HG02938 (cell line): ENCODE data around the gene FKBP2.

Experiments
- ATAC-seq: cut with Tn5 transposase; IDR thresholded peaks from one replicate; pipeline ENCODE4 v1.9.1; 2021; ENCODE audit warnings: mild to moderate bottlenecking, moderate library complexity; ENCODE audit not compliant: unreplicated experiment

Gene FKBP2

GRCh38 chr11:64283092-64283491, 42.2 kb downstream of the FKBP2 start:
- no peak for ATAC-seq

GRCh38 chr11:64284048-64284961, 43.4 kb downstream of the FKBP2 start, which contains the start of gene BAD:
TSS of gene BAD (minus strand) at chr11:64284665. CDS start at chr11:64284368, 297 bp downstream.
- peak; percentile 59 for ATAC-seq

GRCh38 chr11:64284962-64285884, 44.3 kb downstream of the FKBP2 start, which contains the start of gene GPR137:
TSS of gene GPR137 (plus strand) at chr11:64285848. CDS start at chr11:64286525, 677 bp downstream.
- peak; percentile 43 for ATAC-seq

DNA sequence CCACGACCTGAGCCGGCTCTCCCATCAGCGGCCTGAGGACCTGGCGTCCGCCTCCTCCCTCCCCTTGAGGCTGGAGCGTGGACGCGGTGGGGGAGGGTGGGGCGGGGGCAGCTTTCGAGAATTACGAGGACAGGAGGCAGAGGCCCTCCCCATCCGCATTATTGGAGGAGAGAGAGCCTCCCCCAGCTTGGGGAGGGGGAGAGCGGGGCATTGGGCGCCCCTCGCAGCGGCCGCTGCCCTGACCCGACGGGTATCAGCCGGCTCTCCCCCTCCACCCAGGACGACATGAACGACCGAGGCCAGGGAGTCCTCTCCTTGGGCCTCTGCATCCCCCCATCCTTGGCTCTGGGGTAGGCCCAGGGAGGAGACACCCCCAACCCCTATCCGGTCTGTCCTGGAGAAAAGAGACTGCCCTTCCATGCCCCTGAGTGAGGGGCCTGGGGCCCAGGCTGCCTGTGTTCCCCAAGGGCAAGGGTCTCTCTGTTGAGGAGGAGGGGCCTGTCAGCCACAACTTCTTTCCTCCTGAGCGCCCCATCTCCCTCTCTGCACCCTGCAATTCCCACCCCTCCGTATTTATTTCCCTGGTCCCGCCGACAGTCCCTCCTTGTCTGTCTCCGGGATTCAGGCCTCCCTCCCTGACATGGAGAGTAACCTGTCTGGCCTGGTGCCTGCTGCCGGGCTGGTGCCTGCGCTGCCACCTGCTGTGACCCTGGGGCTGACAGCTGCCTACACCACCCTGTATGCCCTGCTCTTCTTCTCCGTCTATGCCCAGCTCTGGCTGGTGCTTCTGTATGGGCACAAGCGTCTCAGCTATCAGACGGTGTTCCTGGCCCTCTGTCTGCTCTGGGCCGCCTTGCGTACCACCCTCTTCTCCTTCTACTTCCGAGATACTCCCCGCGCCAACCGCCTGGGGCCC, 45.2 kb downstream of the FKBP2 start:
- ATAC-seq = no peak

- ATAC-seq = no peak
Measured at GRCh38 chr11:64286801-64287159, 45.9 kb downstream of the FKBP2 start.

- ATAC-seq = no peak
Measured at GRCh38 chr11:64287676-64288352, 46.9 kb downstream of the FKBP2 start.

- no peak for ATAC-seq
Measured at GRCh38 chr11:64288353-64288750, 47.5 kb downstream of the FKBP2 start.

DNA sequence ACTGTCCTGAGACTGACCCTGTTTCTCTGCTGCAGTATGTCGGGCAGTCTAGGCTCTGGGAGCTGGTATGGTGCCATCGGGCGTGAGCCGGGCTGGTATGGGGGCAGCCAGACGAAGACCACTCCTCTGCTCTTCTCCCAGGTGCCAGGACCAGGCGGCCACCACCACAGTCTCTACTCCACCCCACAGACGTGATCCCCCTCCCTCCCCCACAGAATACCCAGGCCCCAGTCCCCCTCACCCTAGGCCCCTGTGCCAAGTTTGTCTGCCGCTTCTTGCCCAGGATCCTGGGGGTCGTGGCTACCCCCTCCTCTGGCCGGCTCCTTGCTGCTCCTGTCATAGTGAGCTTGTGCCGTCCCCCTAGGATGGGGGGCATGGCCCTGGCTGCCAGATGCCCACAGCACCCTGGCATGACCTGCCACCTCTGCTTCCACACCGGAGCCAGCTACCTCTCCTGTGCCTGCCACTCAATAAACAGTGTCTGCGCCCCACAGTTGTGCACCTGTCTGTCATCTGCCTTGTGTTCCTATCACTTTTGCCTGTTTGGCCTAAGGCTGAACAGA, 48.2 kb downstream of the FKBP2 start:
- no peak for ATAC-seq

DNA sequence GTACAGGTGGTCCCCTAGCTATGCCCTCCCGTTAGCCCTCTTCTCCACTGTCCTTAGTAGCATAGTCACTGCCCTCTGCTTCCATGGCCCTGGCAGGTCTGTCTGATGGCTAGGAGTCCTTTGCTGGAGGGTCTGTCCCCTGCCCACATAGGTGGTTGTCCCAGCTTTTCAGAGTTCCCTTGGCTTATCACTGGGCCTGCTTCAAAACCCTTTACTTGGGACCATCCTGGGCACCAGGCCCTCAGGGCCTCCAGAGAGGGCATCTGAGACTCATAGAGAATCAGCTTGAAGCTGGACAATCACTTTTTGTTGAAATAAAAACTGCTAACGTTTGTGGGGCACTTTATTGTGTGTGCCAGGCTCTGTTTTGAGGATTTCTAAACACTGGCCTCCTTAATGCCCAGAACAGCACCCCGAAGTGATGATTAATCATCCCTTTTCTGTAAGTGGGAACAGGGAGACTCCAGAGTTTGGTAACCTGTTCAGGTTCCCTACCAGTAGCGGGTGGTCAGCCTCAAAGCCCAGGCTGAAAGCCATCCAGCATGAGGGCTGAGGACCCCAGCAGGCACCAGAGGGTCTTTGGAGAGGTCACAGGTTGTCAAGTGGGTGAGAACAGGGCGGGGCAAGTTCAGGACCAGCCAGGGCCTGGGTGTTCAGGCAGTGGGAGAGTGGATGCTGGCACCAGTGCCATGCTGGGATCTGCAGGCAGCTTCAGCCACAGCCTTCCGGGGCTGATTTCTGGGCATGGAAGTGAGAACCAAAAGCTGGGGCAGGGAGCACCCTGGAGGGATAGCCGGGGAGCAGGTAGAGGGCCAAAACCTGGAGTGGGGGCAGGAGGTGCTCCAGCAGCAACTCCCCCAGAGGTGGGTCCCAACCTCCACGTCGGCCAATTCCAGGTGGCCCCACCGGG, 49.7 kb downstream of the FKBP2 start:
- no peak for ATAC-seq

GRCh38 chr11:64291262-64291751, 50.4 kb downstream of the FKBP2 start, which contains the start of gene KCNK4:
TSS of gene KCNK4 (plus strand) at chr11:64291302. CDS start at chr11:64293019, 1,717 bp downstream.
- ATAC-seq = no peak

DNA sequence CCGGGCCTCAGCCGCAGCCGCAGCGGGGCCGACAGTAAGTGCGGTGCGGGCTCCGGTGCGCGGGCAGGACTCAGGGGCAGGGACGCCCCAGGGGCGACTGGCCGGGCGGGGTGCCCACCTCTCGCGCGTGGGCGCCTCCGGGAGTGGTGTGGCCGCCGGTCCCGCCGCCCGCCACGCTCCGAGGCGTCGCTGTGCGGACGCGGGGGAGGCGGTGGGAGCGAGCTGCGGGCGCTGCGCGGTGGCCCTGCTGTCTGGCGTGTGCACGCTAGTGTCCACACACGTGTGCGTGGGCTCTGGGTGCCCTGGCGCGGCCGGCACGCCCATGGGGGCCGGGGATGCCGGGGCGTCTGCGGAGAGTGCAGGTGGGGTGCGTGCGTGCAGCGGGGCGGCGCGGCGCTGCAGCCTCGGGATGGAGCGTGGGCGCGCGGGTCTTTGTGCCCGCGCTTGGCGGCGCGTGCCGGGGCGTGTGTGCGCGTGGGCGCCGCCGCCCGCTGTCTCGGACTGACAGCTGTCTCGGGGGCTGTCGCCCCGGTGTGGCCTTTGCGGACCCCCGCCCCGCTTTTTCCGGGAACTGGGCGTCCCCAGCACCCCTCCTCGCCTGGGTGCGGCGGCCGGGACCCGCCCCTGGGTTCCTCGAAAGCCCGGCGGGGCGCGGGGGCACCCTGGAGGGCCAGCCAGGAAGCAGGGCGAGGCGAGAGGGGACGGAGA, 51.0 kb downstream of the FKBP2 start:
- no peak for ATAC-seq

- no peak for ATAC-seq
Measured at GRCh38 chr11:64292460-64293254, 51.8 kb downstream of the FKBP2 start.
